Right forelimb (tissue), 1 donor: ENCODE measurements around the gene ADORA2A.

Source experiments
- DNase-seq: peaks from one replicate; pipeline ENCODE4 v3.0.0-alpha.2; 2018

The ADORA2A gene

DNA sequence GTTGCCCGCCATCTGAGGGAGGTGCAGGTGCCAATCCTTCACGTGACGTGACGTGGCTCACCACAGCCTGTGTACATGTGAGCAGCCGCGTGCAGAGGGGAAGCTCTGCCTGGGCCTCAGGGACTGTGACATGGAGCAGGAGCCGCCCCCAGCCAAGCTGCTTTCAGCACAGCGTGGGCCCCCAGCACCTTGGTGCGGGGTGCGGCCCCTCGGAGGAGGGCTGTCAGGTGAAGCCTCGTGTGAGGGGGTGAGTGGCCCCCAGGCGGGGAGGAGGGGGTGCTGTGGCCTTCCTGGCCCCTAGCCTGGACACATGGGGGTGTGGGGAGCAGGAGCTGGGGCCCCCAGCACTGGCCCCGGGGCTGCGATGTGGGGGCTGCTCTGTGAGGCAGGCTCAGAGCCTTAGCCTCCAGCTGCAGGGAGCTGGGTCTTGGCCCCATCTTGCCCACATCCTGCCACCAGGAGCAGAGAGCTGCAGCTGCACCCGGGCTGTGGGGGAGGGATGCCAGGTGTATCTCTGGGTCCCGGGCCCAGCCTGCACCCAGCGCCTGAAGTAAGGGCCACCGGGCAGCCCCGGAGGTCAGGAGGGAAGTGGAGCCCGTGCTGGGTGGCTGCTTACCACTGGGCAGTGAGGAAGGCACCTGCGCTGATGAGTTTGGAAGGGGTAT lies at the start of gene ADORA2A:
Gene ADORA2A (plus strand): TSS at position 100 of the 665 bp plus-strand sequence. CDS start 5,806 bp downstream, outside the sequence.
- no peak for DNase-seq

DNA sequence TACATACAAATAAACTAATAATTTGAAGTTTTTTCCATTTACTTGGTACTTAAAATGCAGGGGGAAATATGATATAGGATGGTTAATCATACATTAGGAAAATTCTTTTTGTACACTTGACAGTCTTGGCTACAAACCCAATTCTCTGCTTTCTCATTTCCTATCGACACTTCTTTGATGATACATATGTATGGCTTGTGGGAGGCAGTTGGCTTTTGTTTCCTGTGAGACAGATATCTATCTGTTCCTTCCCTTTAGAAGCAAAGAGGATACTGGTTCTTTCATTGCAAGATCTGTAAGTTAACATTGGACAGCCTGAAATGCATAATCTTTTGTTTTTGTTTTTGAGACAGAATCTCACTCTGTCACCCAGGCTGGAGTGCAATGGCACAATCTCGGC lies 47.9 kb upstream of the ADORA2A start:
- DNase-seq: no peak

DNA sequence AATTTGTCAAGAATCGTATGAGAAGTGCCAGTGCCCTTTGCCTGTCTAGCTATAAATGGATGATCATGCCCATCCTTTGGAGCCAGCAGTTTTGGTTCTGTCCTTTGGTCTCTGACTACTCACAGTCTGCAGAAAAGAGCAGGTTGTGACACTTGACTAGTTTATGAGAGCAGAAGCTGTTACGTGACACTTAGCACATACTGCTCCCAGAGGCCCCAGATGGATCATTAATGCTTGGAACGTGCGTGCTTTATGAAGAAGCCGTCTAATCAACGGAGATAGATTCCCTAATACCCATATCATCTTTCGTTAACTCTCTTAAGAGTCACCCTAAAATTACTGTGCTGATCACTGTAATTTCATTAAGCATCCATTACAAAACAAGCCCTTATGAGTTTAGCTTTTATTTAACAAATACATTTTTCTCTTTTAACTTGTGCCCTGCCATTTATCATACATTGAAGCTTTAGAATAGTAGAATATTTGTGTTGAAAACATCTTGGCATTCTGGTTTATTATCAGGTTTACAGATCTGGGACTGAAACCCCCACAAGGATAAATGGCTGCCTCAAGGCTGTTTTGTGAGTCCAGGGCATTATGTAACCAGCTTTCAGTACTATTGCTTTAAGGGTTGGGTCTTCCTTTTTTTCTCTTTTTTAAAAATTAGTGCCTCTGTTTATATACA lies 47.0 kb upstream of the ADORA2A start:
- DNase-seq: no peak

DNA sequence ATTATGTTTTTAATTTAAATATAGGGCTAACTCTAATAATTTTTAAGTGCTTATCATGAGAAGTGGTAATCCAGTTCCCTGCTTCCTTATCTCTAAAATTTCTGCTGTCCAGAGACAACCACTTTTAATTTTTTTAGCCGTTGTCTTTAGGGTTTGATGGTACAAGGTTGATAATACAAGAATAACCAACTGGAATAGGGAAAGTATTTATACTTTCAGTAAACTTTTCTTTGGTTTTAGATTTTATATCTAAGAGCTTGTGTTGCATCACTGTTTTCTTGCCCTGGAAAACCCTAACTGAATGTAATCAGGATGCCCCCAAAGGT lies 46.5 kb upstream of the ADORA2A start:
- no peak for DNase-seq

DNA sequence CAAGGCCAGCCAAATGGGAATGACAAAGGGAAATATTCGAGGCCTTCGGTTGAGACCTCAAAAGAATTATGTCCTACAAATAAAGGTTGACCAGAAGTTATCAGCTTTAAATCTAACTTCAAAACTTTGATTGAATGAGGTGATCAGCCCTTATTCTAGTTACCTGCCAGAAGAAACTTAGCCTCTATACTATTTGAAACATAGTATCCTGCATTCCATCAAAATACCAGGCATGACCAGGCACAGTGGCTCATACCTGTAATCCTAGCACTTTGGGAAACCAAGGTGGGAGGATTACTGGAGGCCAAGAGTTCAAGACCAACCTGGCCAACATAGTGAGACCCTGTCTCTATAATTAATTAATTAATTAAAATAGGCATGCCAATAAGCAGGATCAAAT lies 44.3 kb upstream of the ADORA2A start:
- no peak for DNase-seq

DNA sequence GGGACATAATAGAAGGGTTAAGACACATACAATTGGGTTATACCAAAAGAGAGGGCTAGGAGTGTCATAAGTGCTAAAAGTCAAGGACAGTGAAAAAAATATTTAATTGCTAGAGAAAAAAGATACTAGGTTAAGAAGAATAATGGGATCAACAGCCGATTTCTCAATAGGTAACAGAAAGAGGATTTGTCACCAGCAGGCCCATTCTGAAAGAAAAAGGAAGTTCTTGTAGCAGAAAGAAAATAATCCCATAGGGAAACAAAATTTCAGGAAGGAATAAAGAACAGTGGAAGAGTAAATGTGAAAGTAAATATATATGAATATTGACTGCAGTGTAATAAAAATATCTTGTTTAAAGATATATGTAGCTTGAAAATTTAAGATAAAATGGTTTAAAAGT lies 43.3 kb upstream of the ADORA2A start:
- DNase-seq: no peak

DNA sequence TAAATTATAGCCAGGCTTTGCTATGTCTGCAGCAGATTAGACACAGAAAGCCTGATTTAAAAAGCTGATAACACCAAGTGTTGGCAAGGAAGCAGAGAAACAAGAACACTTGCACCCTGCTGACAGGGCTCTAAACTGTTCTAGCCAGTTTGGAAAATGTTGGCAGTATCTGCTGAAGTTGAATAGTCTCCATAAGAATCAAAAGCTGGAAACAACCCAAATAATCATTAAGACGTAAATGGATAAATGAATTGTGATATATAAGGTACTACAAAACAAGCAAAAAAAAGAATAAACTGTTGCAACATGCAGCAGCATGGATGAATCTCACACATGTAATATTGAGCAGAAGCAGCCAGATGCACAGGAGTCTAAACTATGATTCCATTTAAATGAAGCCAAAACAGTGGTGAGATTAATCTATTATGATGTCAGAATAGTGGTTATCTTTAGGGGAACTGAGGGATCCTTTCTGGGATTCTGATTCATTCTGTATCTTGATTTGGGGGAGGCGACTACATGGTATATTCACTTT lies 40.4 kb upstream of the ADORA2A start:
- no peak for DNase-seq

DNA sequence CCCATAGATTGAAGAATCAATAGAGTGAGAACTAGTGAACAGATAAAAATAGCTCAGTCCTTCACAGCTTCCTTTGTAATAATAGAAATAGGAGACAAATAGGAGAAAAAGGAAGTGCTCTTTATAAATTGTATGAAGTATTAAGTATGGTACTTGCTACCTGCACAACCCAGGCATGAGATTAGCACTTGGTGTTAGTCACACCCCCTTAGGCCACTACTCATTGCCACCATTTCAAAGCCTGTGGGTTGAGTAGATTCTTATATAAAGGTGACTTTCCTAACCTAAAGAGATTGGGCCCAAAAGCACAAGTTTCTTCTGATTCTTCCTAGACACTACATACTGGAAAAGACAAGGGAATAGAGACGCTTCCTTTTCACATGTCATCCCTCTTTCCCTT lies 37.7 kb upstream of the ADORA2A start:
- DNase-seq: no peak

DNA sequence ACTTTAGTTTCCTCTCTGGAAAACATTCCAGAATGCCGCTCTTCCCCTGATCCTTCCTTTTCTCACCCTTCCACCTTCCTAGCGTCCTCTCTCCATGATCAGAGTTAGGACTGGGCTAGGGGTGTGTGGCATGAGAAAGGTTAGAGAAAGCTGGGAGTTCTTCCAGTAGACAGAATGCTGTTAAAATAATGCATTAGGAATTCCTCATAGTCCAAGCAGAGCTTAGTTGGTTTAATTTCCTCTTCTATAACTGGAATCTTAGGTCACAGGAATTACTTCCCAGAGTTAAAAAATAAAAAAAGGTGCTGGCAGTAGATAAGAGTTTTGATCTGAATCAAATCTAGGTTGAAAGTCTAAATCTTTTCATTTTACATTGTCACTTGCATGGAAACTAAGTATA lies 37.2 kb upstream of the ADORA2A start:
- DNase-seq: no peak

DNA sequence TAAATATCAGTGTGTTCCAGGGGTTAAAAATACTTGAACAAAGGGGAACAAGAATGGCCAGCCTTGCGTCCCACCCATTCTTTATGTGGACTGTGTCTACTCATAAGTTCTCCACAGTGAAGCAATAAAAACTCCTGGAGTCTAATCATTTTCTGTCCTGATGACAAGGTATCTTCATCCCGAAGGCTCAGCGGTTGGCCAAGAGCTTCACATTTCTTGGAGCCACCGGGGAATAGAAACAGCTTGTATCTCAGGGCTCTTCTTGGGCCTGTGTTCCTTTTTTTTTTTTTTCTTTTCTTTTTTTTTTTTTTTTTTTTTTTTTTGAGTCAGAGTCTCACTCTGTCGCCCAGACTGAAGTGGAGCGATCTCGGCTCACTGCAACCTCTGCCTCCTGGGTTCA lies 36.8 kb upstream of the ADORA2A start:
- DNase-seq: no peak

DNA sequence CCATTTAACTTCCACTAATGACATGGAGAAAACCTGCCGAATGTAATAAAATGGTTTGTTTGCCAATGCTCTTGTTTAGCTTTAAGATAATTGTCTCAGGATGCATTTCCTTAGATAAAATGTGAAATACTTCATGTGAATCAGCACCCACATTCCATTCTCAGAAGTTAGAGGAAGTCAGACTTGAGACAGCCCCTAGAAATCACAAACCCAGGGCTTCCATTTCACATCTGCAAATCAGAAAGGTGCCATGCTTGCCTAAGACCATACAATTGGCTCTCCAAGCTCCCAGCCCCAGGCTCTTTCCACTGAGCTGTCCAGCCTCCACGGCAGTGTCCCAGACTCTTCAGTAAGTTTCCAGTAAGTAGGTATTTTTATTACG lies 35.6 kb upstream of the ADORA2A start:
- DNase-seq: no peak

DNA sequence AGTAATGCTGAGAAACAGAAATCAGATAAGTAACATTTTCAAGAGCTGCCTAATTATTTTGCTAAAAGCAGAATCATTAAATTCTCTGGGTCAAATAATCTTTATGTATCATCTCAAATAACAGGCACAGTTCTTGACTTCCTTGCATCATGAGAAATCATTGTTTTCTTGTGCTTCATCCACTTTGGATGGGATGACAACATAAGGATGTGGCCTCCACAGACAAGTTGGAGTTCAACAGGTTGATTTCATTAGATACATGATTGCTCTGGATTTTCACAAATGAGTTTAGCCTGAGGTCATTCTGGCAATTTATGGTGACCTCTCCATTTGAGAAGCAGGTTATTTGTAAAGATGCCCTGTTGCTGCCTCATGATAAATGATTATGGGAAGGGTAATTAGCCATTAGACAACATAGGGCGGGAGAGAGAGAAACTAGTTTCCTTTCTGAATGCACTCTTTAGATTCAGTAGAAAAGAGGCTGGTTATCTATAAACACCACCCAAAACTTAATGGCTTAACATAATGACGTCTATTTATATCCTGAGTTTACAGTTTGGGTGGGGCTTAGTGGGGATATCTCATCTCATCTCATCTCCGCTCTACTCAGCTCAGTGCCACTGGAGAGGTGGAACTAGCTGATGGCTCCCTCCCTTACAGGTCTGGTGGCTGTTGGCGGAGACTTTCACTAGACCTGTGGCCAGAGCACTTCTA lies 35.0 kb upstream of the ADORA2A start:
- no peak for DNase-seq

DNA sequence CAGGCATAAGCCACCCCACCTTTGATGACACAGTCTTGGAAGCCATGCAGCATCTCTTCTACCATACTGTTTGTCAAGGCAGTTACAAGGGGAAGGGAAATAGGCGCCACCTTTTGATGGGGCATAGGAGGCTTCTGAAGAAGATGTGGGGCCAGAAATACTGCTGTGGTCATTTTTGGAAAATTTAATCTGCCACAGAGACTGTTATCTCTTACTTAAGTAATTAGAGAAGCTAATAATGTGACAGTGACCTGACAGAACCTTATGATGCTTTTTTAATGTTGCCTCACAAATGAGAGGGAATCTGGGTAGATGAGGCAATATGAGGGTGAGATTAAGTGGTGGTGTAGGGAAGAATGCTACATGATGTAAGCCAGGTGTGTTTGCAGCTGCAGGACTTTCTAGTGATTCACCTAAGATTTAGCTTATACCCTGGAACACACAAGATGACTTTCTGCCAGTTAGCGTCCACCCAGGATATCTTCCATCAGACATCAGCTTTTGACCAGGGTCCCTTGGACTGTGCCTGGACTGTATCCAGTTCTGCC lies 34.3 kb upstream of the ADORA2A start:
- no peak for DNase-seq

DNA sequence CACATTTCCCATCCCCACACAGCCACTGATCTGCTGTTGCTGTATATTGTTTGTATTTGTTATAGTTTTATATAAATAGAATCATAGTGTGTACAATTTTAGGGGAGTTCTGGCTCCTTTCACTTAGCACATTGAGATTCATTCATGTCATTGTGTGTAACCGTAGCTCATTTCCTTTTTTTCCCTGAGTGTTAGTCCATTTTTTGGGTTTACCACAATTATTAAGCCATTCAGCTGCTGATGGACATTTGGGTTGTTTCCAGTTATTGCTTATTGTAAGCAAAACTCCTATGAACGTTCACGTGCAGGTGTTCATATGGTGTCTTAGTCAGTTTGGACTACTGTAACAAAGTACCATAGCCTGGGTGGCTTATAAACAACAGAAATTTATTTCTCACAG lies 33.6 kb upstream of the ADORA2A start:
- no peak for DNase-seq

DNA sequence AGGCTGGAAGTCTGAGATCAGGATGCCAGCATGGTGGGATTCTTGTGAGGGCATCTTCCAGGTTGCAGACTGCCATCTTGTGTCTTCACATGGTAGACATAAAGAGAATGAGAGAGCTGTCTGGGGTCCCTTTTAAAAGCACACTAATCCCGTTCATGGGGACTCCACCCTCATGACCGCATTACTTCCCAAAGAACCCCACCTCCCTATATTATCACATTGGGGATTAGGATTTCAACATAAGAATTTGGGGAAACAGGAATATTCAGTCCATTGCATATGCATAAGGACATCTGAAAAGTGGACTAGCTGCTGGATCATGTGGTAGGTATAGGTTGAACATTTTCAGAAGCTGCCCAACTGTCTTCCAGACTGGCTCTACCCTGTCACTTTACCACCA lies 33.1 kb upstream of the ADORA2A start:
- DNase-seq: no peak

DNA sequence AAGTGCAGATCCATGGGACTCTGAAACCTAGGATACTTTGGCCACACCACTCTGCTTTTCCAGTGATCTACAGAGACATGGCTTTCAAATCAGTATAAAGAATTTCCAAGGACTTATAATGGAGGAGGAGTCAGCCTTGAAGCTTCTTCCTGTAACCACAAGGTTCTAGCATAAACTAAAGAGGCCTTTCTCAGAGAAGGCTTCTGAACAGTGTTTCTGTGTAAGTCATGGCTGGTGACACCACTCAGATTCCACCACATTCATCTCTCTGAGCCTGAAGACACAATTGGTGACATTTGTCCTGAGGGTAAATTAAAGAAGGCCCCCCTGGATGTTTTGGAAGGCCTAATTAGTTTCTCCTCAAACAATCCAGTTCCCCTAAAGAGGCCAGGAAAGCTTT lies 29.0 kb upstream of the ADORA2A start:
- DNase-seq: no peak

DNA sequence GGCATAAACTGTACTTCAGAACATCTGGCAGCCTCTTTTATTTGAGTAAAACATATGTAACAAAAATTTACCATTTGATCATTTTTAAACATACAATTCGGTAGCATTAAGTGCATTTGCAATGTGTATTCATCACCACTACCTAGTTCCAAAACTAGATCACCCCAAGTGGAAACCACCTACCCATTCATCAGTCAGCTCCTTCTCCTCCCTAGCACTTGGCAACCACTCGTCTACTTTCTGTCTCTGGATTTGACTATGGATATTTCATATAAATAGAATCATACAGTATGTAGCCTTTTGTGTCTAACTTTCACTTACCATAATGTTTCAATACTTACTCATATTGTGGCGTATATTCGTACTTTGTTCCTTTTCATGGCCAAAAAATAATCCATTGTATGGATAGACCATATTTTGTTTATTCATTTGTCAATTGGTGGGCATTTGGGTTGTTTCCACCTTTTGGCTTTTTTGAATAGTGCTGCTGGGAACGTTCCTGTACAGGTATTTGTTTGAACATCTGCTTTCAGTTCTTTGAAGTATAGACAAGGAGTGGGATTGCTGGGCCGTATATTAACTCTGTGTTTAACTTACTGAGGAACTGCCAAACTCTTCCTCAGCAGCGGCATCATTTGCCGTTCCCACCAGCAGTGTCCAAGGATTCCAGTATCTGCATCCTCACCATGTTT lies 27.2 kb upstream of the ADORA2A start:
- no peak for DNase-seq

DNA sequence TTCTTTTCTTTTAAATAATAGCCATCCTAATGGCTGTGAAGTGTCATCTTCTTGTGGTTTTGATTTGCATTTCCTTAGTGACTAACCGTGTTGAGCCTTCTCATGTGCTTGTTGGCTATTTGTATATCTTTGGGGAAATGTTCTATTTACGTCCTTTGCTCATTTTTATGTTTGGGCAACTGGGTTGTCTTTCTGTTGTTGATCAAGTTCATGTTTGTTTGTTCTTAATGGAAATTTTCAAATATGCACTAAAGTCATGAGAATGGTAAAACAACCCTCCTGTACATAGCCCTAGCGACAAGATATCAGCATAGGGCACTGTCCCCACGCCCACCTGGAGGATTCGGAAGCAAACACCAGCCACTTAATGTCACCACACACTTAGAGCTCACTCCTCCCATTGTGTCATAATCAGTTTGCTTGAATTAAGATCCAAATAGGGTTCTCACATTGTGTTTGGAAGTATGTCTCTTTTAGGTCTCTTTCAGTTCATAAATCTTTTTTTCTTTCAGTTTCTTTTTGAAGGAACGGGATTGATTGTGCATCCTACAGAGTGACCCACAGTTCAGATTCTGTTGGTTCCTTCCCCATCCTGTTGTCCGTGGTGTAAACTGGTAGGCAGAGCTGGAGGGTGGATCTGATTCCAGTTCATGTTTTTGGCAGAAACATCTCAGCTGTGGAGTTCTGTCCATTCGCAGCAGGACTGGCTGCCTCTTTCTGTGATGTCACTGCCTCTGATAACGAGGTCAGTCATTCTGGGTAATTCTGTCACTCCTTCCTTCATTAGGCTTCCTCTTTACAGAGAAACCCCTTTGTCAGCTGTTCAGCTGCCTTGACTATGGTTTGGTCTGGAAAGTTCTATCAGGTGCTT lies 26.4 kb upstream of the ADORA2A start:
- no peak for DNase-seq

DNA sequence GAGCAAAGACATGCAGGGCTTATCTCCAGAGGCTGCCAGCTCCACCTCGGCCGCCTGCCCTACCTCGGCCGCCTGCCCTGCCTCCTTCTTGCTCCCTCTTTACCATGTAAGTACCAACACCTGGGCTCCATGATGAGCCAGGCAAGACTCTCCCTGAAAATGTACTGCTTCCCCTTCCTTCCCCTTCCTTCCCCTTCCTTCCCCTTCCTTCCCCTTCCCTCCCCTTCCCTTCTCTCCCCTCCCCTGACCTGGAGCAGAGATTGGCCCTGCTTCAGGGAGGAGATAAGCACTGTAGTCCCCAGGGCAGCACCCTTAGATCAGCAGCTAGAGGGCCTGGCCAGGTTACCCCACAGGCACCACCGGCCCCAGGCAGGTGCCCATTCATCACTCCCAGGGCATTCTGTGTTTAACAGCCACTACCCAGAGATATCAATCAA lies 25.4 kb upstream of the ADORA2A start:
- no peak for DNase-seq

DNA sequence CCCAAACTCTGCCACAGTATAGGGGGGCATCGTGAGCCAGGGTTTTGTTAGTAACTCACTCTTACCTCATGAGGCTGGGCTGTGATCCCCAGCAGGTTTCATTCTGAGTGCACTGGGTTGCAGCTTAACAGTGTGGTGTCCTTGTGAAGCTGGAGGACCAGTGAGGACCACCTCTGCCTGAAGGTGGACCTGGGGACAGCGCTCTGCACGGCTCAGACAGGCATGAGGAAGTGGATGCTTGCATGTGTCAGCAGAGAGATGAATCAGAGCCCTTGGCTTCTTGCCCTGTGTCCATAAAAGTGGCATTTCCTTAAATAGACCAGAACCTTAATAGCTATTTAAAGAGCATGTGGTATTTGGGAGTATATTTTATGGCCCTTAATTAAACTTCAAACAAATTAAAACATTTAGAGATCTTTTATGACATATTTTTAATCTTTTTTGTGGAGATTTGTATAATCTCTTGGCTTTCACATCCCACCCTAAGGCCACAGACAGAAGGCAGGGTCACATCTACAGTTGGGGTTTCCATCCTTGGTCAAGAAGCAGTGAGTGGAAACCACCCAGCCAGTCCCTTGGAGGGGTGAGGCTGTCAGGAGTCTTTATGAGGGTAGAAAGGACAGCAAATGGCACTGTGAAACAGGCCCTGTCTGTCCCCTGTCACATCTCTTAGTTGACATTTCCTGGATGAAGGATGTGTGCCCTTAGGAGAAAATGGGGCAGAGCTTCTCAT lies 24.8 kb upstream of the ADORA2A start:
- peak; percentile 58 for DNase-seq

DNA sequence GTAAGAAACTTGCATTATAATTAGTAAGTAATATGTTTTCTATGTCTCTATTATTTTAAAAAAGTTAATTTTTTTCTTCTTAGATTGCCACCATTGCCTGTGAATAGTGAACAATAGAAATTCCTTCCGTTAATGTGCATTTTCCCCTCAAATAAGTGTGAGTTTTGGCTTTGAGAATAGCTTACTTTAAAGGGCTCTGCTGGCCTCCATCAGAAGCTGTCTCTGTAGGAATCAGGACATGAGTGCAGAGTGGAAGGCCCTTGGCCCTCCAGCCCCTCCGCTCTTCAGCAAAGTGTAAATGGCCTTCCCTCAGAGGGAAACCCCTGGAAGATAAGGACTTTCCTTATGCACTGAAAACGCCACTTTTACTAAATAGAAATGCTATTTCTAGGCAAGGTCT lies 24.1 kb upstream of the ADORA2A start:
- no peak for DNase-seq
